ENCODE data around the gene BMP8A. TPM values are rescaled to one million over a fixed set of nuclear protein-coding genes. Genes with fewer than 3 reads are reported as not detected.
"Not testable (repeated sequence)": the region's sequence is repeated elsewhere in the genome, so short reads cannot be mapped to it uniquely, and the experiment has no call there.

The BMP8A gene
- total RNA-seq, 1 donor from 2014 or later = 0.13 TPM

DNA sequence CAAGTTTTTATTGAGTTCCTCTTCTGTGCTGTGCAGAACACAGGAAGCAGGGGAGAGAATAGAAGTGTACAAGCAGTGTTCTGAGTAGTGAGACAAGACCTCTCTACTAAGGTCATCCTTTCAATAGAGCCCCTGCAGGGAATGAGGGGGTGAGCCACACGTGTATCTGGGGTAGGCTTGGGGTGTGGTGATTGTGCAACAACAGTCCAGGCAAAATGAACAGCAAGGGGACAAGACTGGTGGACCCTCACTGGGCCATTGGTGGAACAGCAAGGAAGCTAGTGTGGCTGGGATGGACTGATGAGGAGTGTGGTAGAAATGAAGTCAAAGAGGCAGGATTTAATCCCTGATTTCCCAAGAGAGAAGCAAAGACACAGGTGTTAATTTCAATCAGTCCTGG lies 8.2 kb upstream of the BMP8A start:
- DNase-seq (ENCODE audit: low read depth in 2 of 2) = no peak

DNA sequence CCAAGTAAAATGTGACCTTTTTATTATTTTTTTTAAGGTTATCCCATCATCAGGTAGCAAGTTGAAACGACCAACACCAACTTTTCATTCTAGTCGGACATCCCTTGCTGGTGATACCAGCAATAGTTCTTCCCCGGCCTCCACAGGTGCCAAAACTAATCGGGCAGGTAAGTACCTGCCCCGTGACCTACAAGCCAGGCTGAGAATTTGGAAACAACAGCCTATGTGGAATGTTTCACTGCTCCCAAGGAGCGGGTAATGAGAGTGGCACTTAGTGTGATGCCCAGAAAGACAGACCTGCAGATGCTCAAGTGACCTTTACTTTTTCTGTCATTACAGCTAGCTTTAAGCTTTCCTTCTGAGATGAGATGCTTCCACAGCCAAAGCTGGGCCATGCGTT lies 6.9 kb upstream of the BMP8A start:
- no peak for DNase-seq (ENCODE audit: low read depth in 2 of 2)

DNA sequence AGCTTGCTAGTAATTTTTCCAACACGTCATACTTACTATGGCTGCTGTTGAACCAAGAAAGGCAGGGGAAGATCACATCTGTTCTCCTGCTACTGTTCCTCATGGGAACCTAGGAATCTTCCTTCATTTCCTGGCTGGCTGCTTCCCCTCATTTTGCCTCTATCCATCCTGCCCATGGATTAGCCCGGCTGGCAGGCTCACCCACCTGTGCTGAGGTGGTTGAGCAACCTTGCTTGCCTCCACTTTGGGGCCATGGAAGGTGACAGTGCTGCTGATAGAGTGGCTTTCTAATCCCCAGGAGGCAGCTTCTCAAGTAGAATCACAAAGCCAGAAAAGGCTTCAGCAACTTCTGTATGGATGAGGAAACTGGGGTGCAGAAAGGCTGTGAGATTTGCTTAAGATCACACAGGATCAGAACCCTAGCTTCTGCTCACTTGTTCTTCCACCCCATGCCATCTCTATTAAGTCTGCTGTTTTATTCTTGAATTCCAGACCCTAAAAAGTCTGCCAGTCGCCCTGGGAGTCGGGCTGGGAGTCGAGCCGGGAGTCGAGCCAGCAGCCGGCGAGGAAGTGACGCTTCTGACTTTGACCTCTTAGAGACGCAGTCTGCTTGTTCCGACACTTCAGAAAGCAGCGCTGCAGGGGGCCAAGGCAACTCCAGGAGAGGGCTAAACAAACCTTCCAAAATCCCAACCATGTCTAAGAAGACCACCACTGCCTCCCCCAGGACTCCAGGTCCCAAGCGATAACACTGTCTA lies 6.2 kb upstream of the BMP8A start:
- DNase-seq (ENCODE audit: low read depth in 2 of 2) = no peak

DNA sequence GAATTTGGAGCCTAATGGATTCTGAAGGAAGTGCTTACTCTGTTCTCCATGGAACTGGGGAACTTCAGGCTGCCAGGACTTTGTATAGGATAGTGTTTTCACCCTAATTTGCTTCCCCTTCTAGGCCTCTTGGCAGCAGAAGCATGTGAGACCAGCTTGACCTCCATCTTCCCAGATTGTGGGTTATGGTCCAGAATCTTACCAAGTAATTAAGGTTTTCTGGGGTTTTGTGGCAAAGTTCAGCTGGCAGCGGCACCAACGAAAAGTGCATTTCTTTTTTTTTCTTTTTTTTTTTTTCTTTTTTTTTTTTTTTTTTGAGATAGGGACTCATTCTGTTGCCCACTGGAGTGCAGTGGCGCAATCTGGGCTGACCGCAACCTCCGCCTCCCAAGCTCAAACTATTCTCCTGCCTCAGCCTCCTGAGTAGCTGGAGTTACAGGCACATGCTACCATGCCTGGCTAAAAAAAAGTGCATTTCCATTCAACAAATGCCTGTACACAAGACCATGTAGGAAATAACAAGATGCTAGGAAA lies 3.4 kb upstream of the BMP8A start:
- no peak for DNase-seq (ENCODE audit: low read depth in 2 of 2)

DNA sequence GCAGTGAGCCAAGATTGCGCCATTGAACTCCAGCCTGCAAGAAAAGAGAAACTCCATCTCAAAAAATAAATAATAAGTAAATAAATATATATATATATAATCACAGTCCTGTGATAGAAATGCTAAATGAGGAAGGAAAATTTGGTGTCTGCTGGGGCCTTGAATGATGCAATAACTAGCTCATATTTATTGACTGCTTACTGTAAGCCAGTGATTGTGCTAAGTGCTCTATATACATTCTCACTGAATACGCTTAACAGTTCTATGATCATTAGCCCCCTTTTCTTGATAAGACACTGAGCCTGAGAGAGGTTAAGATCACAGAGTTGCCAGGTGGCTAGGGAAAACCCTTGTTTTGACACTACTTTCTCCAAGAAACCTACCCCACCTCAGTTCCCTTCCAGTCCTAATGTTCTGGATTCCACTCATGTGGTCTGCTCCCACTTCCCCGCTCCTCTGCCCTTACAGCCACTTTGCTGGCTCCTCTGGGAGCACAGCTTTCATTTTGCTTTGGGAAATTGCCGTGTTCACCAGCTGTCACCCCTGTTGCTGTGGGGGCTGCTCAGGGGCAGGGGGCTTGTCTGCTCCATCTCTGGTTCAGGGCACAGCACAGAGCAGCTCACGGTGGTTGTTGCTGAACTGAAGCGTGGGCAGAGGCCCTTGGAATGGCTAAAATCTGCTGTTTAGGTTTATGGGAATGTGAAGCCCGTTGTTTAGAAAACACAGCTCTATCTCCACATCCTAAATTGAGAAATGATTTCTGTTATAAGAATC lies 2.5 kb upstream of the BMP8A start:
- no peak for DNase-seq (ENCODE audit: low read depth in 2 of 2)

DNA sequence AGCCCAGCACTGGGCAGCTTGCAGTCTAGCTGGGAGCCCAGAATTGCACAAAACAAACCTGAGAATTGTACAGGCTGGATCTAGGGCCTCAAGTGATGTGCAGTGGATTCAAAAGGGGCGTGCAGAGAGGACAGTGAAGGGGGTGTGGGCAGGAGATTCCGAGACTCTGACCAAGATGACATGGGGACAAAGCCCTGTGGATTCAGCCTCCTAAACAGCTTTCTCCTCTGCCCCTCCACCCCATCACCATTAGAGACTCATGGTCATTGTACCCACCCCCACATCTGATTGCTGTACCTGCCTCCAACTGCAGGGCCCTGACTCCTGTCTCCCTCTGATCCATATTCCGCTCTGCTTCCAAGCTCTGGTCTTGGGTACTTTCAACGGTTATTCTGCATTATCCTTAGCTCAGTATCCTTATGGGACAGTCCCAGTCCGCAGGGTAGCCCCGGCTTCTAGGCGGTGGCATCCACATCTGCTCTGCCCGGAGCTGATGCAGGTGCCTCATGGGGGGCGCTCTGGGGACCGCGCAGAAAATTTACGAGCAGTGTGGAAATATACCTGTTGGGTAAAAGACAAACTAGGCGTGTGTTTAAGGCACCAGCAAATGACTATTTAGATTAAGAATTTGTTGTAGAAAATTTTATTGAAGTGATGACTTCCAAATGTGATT lies 1.7 kb upstream of the BMP8A start:
- no peak for DNase-seq (ENCODE audit: low read depth in 2 of 2)

DNA sequence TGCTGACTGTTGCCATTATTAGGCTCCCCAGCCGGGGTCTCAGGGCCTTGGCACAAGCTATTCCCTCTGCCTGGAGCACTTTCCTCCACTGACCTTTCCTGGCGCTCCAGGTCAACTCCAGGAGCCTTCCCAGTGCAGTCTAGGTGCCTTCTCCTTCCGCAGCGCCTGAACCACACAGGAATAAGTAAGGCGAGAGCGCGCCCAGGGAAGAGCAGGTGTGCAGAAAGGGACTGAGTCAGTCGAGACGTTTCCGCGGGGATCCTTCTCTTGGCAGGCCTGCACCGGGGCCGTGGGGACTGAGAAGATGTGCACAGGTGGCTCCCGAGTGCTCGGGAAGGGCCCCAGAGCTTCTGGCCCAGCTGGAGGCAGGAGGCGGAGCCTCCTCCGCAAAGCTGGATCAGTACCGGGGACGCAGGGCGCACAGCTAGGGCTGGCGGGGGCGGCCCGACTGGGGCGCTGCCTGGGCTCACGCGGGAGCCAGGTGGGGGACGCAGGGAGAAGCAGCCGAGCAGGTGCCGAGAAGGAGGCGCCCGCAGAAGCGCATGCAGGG lies 765 bp upstream of the BMP8A start:
- DNase-seq (ENCODE audit: low read depth in 2 of 2) = no peak

DNA sequence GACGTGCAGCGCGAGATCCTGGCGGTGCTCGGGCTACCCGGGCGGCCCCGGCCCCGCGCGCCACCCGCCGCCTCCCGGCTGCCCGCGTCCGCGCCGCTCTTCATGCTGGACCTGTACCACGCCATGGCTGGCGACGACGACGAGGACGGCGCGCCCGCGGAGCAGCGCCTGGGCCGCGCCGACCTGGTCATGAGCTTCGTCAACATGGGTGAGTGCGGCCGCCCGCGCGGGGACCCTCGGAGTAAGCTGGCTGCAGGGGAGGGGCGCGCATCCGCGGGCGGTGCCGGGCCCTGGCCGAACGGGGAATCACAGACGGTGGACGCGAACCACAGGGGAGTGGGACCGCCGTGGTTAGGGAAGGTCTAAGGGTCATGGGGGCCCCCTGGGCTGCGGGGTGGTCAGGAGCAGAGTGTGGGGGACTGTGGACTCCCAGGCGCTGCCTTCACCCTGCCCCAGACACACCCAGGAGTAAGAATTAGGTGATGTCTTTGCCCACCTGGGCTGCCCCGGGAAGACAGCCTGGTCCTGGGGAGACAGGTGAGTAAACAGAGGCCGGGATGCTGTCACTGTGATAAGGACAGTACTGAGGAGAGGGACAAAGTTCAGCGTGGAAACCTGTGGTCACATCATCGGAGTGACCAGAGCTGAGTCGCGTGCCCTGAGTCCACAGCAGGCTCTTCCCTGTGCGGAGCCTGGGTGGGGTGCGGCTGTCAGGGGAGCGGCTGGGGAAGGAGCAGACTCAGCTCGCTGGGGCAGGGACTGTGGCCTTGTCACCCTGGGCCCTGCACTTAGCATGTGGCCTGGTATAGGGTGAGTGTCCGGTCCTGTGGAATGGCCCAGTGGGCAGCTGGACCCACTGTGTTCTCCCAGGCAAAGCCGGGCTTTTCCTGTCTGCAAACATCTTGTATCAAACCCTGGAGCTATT lies 944 bp downstream of the BMP8A start:
- DNase-seq (ENCODE audit: low read depth in 2 of 2) = not testable (repeated sequence)

DNA sequence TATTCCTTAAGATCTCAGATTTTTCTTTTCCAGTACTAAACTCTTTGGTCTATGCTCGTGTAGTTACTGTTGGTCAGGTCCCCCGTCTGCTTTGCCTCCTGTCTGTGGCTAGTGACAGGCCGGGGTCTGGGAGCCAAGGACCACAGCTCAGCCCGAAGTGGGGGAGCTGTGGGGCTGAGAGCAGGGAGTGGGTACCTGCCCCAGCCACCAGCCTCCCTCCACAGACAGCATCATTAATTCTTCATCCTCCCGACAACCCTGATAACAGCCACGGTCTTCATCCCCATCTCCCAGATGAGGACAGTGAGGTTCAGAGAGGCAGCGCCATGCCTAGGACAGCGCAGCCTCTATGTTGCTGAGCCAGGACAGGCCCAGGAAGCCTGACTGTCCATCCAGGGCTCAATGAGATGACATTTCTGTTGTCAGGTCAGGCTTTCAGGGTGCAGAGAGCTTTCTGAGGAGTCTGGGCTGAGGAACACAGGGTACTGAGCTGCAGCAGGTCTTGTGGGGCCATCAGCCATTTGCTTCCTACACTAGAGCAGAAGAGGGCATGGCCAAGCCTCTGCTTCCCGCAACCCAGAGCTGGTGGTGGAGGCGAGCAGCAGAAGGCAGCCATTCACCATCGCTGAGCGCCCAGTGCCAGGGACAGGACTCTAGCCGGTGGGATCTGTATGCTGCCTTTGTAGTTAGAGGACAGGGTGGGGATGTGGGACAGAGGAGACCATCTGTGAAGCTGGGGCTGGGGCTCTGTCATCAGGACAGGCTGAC lies 1.8 kb downstream of the BMP8A start:
- not testable (repeated sequence) for DNase-seq (ENCODE audit: low read depth in 2 of 2)

DNA sequence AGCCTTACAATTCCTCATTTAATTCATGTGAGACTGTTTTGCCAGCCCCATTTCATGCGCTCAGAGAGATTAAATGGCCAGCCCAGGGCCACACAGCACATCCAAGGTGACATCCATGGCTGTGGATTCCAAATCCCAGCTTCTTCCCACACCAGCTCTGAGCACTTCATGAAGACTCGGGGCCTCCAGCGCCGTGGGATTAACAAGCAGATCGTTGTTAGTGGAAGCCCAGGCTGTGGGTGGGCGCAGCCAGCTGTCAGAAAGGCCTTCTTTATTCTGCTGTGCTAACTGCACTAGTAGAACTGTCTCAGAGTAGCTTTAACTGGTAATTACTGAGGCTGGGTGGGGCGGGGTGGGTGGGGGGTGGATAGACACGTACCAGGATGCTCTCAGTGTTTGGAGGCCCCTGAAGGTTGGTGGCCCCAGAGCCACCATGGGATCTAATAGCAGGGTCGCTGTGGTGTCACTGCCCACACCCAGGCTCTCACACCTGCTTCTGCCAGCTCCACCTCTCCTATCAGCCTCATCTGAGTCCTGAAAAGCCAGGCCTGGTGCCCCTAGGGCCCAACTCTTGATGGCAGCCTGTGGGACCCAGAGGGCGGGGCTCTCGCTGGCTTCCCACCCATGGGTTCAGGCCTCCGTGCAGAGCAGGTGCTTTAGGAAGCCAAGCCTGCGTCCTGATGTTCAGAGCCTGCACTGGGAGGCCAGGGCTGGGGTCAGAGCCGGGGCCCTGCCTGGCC lies 3.4 kb downstream of the BMP8A start:
- DNase-seq (ENCODE audit: low read depth in 2 of 2) = no peak

DNA sequence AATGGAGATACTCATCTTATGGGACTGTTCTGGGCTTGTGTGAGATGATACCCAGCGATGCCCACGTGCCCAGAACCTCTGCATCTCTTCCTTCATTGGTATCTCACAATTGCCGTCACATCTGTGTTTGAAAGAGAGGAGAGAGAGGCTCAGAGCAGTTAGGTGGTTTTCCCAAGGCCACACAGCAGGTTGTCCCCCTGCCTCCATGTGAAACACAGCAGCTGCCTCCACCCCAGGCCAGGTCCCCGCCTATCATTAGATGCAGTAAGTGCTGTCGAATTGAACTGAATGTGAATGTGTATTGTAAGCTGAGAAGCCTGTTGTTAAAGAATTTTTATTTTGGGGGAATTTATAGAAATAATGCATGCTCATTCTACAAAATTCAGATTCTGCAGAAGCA lies 5.1 kb downstream of the BMP8A start:
- DNase-seq (ENCODE audit: low read depth in 2 of 2) = not testable (repeated sequence)

DNA sequence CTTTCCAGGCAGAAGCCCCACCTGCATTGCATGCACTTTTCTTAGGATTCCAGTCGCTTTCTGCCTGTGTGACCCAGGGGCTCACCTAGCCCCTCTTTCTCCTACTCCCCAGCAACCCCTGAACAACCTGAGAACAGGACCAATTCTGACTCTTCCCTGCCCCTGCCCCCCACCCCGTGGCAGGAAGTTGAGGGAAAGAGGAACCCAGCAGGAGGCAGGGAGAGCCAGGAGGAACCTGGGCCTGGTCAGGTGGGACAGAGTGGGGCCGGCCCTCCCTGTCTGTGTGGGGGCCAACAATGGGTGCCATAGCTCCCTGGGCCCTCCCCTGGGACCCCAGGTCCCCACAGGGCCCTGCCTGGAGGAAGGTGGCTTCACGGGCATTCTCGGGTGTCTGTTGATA lies 6.1 kb downstream of the BMP8A start:
- DNase-seq (ENCODE audit: low read depth in 2 of 2) = no peak

DNA sequence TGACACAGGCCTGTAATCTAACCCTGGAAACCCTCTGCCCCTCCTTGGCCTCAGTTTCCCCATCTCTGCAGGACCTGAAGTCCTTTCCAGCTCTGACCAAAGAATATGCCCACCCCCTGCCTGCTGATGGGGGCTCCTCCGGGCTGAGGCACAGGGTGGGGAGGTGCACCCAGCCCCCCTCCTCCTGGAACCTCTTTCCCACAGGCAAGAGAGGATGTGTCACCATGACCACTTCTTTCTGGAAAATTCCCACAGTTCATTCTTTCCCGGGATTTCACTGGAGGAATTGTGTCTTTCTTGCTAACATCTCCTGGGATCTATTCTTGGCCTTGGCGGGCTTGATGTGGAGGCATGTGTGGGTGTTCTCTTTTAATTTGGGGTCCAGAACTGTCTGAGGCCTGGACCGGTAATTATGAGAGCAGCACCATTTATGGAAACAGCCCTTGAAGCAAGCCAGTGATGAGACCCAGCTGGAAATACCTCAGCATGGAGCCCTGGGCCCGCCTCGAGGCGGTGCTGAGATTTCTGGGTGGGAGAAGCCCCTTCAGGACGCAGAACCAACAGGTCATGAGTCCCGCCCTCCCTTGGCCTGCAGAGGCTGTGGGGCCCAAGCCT lies 6.8 kb downstream of the BMP8A start:
- DNase-seq (ENCODE audit: low read depth in 2 of 2) = not testable (repeated sequence)

DNA sequence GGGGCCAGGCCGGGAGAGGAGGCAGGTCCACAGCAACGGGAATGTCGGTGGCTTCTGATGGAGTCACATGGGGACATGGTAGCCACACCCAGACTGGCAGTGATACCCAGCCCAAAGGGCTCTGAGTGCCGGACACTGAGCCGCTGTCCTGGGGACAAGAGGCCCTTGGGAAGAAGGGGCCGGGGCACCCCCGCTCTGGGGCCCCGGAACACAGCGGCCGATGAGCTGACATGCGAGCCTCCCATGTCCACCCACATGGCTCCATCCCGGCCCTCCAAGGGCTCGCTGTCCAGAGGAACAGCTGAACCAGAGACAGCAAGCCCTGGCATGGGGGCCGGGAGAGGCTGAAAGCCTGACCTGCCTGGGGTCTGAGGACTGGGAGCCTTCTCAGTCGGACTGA lies 7.4 kb downstream of the BMP8A start:
- DNase-seq (ENCODE audit: low read depth in 2 of 2) = not testable (repeated sequence)

DNA sequence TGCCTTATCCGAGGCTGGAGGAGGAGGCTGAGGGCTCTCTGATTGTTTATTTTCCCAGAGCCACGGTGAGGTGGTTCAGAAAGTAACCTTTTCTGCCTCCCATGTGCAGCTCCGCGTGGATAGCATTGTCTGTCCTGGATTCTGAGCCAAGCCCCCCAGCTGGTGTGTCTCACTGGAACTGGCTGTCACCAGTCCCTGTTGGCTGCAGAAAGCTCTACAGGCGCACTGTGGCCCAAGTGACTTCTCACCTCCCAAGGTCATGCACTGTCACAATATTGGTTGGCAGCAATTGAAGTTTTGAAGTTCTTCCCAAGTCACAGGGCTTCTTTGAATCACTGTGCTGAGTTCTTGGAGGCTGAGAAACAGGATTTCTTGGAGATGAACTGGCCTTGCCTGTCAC lies 8.2 kb downstream of the BMP8A start:
- no peak for DNase-seq (ENCODE audit: low read depth in 2 of 2)

DNA sequence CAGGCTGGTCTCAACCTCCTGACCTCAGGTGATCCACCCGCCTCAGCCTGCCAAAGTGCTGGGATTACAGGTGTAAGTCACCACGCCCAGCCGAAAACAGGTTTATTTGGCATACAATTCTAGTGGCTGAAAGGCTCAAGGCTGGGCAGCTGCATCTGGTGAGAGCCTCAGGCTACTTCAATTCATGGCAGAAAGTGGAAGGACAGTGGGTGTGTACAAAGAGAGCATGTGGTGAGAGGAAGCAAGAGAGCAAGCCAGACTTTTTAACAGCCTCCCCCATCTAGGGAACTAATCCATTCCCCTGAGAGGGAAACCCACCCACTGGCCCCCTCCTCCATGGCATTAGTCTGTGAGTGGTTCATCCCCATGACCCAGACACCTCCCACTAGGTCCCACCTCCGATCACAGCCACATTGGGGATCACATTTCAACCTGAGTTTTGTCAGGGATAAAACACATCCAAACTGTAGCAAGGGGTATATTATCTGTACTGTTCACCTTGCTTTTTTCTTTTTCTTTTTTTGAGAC lies 9.5 kb downstream of the BMP8A start:
- DNase-seq (ENCODE audit: low read depth in 2 of 2) = no peak

DNA sequence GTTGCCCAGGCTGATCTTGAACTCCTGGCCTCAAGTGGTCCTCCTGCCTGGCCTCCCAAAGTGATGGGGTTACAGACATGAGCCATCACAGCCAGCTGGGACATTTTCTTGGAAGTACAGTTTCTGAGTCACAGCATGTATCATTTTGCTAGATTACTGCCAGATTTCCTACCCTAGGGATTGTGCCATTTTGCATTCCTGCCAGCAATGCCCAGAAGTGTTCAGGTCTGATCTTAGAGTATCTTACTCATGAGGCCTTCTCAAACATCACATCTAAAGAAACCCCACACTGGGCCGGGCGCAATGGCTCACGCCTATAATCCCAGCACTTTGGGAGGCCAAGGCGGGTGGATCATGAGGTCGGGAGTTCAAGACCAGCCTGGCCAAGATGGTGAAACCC lies 10.2 kb downstream of the BMP8A start:
- DNase-seq (ENCODE audit: low read depth in 2 of 2) = no peak

DNA sequence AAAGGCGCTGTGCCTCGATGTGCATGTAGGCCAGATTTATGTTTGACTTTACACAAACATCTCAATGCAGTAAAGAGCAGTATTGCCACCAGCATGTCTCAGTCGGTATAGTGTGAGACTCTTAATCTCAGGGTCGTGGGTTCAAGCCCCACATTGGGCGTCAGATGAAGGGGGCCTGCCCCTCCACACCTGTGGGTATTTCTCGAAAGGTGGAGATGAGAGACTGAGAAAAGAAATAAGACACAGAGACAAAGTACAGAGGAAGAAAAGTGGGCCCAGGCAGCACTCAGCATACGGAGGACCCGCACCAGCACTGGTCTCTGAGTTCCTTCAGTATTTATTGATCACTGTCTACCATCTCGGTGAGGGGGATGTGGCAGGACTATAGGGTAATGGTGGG lies 13.0 kb downstream of the BMP8A start:
- not testable (repeated sequence) for DNase-seq (ENCODE audit: low read depth in 2 of 2)

DNA sequence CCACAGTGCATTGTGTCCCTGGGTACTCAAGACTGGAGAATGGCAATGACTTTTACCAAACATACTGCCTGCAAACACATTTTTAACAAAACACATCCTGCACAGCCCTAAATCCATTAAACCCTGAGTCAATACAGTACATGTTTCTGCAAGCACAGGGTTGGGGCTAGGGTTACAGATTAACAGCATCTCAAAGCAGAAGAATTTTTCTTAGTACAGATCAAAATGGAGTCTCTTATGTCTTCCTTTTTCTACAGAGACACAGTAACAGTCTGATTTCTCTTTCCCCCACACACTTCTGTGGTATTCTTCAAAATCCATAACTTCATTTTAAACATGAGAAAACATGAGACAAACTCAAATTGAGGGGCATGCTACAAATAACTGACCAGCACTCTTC lies 13.9 kb downstream of the BMP8A start:
- no peak for DNase-seq (ENCODE audit: low read depth in 2 of 2)

Data from dermis microvascular lymphatic vessel endothelial cell (primary cell).